IPS-11a (cell line): ENCODE measurements around the gene CAPN9.
"Not testable (repeated sequence)": the region's sequence is repeated elsewhere in the genome, so short reads cannot be mapped to it uniquely, and the experiment has no call there.

ENCODE experiments used
- H3K4me3 ChIP-seq: one replicate; pipeline ENCODE4 v1.5.1; 2013; ENCODE audit warnings: low read depth, low read length, control low read depth

CAPN9 gene

DNA sequence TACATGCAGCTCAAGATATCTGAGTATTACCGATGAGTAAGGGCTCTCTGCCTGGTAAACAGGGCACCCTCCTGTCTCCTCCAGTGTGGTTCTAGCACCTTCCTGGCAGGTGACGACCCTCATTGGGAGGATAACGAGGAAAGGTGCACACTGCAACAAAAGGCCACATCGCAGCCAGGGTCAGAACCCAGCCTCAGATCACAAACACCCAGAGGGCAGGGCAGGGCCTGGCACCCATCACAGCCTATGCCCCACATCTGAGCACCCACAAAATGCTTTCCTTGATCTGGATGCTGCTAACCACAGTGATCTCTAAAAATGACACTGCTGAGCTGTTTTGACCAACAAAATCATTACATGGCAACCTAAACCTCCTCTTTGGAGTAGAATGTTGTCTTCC is 97.4 kb downstream of the CAPN9 start:
- no peak overlapping the region for H3K4me3 ChIP-seq

DNA sequence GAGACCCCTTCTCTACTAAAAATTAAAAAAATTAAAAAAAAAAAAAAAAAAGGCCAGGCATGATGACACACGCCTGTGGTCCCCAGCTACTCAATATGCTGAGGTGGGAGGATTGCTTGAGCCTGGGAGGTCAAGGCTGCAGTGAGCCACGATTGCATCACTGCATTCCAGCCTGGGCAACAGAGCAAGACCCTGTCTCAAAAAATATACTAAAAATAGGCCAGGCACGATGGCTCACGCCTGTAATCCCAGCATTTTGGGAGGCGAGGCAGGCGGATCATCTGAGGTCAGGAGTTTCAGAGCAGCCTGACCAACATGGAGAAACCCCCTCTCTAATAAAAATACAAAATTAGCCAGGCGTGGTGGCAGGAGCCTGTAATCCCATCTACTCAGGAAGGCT is 98.0 kb downstream of the CAPN9 start:
- not testable (repeated sequence) for H3K4me3 ChIP-seq

DNA sequence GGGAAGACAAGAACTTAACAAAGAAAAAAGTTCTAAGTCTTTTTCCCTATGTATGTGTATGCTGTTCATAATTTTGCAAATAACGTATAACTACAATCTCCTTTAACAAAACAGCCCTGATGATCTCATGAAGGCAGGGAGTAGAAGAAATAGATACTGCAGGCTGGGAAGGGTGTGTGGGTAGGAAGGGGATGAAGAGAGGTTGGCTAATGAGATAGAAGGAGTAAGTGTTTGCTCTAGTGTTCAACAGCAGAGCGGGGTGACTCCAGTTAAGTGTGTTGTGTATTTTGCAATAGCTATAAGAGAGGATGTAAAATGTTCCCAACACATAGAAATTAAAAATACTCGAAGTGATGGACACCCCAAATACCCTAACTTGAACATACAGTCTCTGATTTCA is 101.0 kb downstream of the CAPN9 start:
- H3K4me3 ChIP-seq = no peak overlapping the region

DNA sequence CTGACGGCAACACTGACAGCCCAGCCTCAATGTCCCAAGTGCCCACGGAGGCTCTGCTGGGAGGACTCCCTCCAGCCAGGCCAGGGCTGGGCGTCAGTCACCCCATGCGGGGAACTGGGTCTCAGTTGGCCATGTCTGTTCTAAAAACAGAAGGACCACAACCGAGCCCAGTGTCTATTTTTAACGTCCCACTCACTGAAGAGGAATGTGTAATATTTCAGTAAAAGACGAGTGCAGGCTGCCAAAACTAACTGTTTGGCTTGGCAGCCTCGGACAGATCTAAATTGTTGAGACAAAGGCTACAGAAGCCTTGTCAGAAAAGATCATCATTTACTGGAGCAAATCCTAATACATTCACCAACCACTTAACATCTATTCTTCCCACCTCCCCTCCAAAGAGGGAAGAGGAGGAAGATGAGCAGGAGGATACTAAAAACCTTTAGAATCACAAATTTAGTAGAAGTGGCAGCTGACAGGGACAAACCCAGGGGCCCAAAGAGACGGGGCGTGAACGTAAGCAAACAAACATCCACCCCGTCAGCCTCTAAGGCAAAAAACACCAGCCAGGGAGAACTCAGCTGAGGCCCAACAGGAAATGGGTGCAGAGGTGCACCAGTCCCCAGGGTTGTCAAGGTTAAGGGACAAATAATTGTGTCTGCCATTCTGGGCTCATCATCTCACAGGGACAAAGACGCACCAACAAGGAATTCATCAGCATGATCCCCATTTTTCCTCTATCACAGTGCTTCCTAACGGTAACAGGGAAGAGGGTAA is 102.5 kb downstream of the CAPN9 start:
- no peak overlapping the region for H3K4me3 ChIP-seq

DNA sequence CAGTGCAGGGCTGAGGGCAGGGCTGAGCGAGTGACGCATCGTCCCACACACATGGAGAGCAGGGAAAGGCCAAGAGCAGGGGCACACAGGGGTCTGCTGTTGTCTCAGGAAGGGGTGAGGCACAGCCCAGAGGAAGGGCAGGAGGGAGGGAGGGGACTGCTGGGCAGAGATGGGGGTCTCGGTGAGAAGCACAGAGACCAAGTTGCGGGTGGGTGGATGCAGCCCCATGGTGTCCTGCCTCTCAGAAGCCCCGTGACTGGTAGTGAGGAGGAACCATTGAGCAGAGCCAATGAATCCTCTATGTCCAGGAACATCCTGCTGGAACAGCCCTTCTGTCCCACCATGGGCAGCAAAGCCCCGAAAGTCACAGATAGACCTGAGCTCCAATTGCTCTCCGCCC is 103.4 kb downstream of the CAPN9 start:
- H3K4me3 ChIP-seq = no peak overlapping the region

DNA sequence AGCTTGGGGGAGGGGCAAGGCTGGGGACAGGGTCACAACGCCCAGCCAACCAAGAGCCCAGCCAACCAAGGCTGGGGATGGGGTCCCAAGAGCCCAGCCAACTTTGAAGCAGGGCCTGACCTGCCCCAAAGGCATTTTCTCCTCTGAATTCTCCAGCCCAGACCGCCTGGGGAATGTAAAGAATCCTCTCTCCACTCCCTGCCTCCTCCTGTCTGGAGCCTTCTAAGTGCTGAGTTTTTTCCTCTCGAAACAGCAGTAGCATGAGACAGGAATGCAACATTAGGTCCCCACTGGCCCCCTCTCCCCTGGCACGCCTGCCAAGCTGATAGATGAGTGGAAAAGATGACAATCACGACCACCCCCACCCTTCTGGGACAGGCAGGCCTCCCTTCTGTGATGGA is 104.1 kb downstream of the CAPN9 start:
- H3K4me3 ChIP-seq = no peak overlapping the region
